CD4-positive, alpha-beta T cell treated with Interleukin-12 subunit alpha and Interleukin-12 subunit beta, for 1 hour (primary cell): ENCODE data around the gene ARFGAP1.

ENCODE experiments used
- DNase-seq: peaks from one replicate; pipeline ENCODE4 v3.0.0-alpha.2; 2020

Gene ARFGAP1

GRCh38 chr20:63280929-63281545, 8.4 kb downstream of the ARFGAP1 start:
- DNase-seq, result no peak

GRCh38 chr20:63281742-63282665, 9.4 kb downstream of the ARFGAP1 start:
- DNase-seq, result no peak

- DNase-seq, result no peak
Observed at GRCh38 chr20:63282946-63283345, 10.3 kb downstream of the ARFGAP1 start.

GRCh38 chr20:63283397-63284082, 10.9 kb downstream of the ARFGAP1 start:
- no peak for DNase-seq

- DNase-seq, result peak; percentile 24
Observed at GRCh38 chr20:63284083-63284440, 11.4 kb downstream of the ARFGAP1 start.

- DNase-seq, result no peak
Observed at GRCh38 chr20:63284544-63284949, 11.9 kb downstream of the ARFGAP1 start.

GRCh38 chr20:63284981-63285524, 12.4 kb downstream of the ARFGAP1 start:
- no peak for DNase-seq

- DNase-seq, result no peak
Observed at GRCh38 chr20:63285636-63286615, 13.3 kb downstream of the ARFGAP1 start.

GRCh38 chr20:63286781-63287696, 14.4 kb downstream of the ARFGAP1 start:
- no peak for DNase-seq

- no peak for DNase-seq
Observed at GRCh38 chr20:63287697-63288580, 15.3 kb downstream of the ARFGAP1 start.

- no peak for DNase-seq
Observed at GRCh38 chr20:63288581-63289251, 16.1 kb downstream of the ARFGAP1 start.

GRCh38 chr20:63289311-63290135, 16.9 kb downstream of the ARFGAP1 start:
- no peak for DNase-seq

- no peak for DNase-seq
Observed at GRCh38 chr20:63290136-63290676, 17.6 kb downstream of the ARFGAP1 start.

- DNase-seq, result peak; percentile 59
Observed at GRCh38 chr20:63290677-63291472, 18.3 kb downstream of the ARFGAP1 start.

GRCh38 chr20:63291811-63292210, 19.2 kb downstream of the ARFGAP1 start:
- no peak for DNase-seq

- DNase-seq, result no peak
Observed at GRCh38 chr20:63292292-63292701, 19.7 kb downstream of the ARFGAP1 start.

- no peak for DNase-seq
Observed at GRCh38 chr20:63292904-63293303, 20.3 kb downstream of the ARFGAP1 start, which contains the start of gene COL20A1. COL20A1 (plus strand) TSS chr20:63293186; CDS start chr20:63295108, 1,922 bp downstream.
